Measurements from ENCODE around the gene HOXD13.

HOXD13 gene

DNA sequence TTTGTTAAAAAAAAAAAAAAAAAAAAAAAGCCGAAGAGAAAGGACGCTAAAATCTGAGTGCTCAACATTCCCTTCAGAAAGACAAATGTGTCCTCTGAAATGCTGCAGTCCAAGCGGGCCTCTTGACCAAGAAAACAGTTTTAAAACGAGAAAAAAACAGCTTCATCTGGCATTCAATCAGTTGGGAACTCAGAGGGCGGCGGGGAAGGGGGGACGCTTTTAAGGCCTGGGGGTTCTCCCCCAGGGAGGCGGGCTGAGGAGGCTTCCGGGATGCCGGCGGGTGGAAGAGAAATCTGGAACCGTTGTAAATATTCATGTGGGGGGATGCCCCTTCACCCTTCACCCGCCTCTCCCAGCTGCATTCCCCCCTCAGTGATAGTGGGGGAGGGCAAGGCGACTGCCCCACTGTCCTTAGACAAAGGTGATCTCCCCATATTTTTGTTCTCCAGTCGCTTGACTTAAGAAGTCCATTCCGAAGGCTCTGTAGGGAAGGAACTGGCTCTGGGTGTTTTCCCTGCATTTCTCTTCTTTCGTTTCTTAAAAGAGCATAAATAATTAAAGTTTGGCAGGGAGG lies 11.3 kb downstream of the HOXD13 start:
- H2AFZ ChIP-seq (ENCODE audit: low read depth, low read length, severe bottlenecking), result no peak overlapping the region
- H3K9me2 ChIP-seq (replicated peaks; ENCODE audit: insufficient read depth, low read length), result no peaks in the 10 kb centered on the region
- TF ChIP-seq EZH2phosphoT487 (conservative IDR thresholded peaks at IDR 0.05; ENCODE audit: low read length), result no peak
- TF ChIP-seq, protein P1, sequence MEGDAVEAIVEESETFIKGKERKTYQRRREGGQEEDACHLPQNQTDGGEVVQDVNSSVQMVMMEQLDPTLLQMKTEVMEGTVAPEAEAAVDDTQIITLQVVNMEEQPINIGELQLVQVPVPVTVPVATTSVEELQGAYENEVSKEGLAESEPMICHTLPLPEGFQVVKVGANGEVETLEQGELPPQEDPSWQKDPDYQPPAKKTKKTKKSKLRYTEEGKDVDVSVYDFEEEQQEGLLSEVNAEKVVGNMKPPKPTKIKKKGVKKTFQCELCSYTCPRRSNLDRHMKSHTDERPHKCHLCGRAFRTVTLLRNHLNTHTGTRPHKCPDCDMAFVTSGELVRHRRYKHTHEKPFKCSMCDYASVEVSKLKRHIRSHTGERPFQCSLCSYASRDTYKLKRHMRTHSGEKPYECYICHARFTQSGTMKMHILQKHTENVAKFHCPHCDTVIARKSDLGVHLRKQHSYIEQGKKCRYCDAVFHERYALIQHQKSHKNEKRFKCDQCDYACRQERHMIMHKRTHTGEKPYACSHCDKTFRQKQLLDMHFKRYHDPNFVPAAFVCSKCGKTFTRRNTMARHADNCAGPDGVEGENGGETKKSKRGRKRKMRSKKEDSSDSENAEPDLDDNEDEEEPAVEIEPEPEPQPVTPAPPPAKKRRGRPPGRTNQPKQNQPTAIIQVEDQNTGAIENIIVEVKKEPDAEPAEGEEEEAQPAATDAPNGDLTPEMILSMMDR (IDR thresholded peaks at IDR 0.05; ENCODE audit: insufficient read depth, low read length, poor library complexity, severe bottlenecking), result no peak
- no peaks in the 10 kb centered on the region for H3F3A ChIP-seq (ENCODE audit: insufficient read depth)
- H3K4me3 ChIP-seq (ENCODE audit: insufficient read depth, low read length, poor library complexity, severe bottlenecking), result no peak overlapping the region
- no peaks in the 10 kb centered on the region for H4K20me1 ChIP-seq (ENCODE audit: low read depth, low read length)
- no peaks in the 10 kb centered on the region for H3K36me3 ChIP-seq (ENCODE audit: low read length)
- H3K27me3 ChIP-seq (ENCODE audit: low read length), result no peaks in the 10 kb centered on the region
- no peaks in the 10 kb centered on the region for H3K79me2 ChIP-seq (ENCODE audit: insufficient read depth, low read length)
- H3K4me2 ChIP-seq (ENCODE audit: low read depth, low read length, poor library complexity, severe bottlenecking), result no peak overlapping the region
- H3K9me3 ChIP-seq (ENCODE audit: insufficient read depth, low read length), result no peaks in the 10 kb centered on the region
- no peak overlapping the region for H3K9ac ChIP-seq (ENCODE audit: low read length)
- no peak overlapping the region for H3K27ac ChIP-seq (ENCODE audit: low read depth, low read length)

DNA sequence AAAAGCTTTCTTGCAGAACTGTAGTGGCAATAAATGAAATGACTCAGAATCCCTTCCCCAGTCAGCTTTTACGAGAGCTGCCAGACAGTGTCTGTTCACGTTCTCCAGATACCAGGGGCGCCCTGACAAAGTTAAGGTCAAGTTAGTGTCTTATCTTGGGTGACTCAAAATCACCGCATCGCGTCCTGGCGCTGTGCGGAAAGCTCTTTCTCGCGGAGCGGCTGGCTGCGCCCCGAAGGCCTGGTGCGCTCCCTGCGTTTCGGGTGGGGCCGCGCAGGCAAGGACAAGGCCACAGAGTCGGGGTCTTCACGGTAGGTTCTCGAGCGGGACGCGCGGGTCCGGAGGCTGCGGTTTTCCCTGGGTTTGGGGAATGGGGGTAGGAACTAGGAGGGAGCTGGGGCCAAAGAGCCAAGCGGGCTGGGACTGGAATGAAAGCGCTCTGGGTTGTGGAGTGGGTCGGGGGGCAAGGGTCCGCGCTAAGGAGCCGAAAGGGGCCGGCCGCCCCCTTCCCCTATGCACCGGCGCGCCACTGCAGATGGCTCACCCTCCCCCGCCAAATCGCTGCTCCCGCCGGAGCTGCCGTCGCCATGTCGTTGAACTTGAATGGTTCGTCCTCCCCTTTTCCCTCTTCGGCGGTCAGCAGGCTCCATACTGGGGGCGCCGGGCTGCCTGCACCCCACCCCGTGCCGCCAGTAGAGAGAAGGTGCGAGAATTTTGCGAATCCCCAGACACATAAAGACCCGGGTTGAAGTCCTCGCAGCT lies 12.0 kb downstream of the HOXD13 start:
- Histone ChIP-seq H3K4me3 (ENCODE audit: insufficient read depth, low read length, poor library complexity, severe bottlenecking) (no peak overlapping the region), H3K36me3 (ENCODE audit: low read length) (no peaks in the 10 kb centered on the region), H3K27ac (ENCODE audit: low read depth, low read length) (no peak overlapping the region), H2AFZ (ENCODE audit: low read depth, low read length, severe bottlenecking) (no peak overlapping the region), H3K9ac (ENCODE audit: low read length) (no peak overlapping the region), H3K79me2 (ENCODE audit: insufficient read depth, low read length) (no peaks in the 10 kb centered on the region), H3F3A (ENCODE audit: insufficient read depth) (no peaks in the 10 kb centered on the region), H3K9me3 (ENCODE audit: insufficient read depth, low read length) (no peaks in the 10 kb centered on the region), H3K27me3 (ENCODE audit: low read length) (no peaks in the 10 kb centered on the region), H4K20me1 (ENCODE audit: low read depth, low read length) (no peaks in the 10 kb centered on the region), H3K9me2 (replicated peaks; ENCODE audit: insufficient read depth, low read length) (no peaks in the 10 kb centered on the region), H3K4me2 (ENCODE audit: low read depth, low read length, poor library complexity, severe bottlenecking) (no peak overlapping the region)
- TF ChIP-seq, protein P1 (IDR thresholded peaks at IDR 0.05; ENCODE audit: insufficient read depth, low read length, poor library complexity, severe bottlenecking), result no peak
- no peak for TF ChIP-seq EZH2phosphoT487 (conservative IDR thresholded peaks at IDR 0.05; ENCODE audit: low read length)

DNA sequence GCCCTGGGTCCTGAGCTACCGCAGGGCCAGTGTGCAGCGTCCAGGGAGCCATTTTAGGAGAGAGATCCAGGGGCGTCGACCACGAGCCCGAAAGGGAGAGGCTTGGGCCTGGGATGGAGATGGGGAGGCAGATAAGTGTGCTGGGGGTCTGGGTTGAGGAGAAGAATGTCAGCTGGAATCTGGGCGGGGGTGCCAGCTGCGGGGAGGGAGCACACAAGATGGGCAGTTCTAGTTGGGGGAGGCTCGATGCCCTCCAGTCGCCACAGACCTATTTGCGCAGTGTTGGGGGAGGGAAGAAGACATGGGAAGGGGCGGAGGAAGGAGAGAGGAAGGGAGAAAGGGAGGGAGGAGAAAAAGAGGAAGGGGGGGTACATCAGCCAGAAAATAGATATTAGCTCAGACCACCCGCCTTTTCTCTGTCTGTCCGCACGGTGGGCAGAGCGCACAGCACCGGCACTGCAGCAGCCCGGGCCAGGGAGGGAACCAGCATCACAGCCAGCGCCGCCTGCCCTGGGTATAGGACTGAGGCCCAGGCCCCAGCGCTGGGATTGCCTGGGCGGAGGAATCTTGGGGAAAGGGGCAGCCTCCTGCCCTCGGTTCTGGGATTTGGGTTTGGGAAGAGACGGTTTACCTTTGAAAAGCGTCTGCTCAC lies 12.7 kb downstream of the HOXD13 start:
- Histone ChIP-seq H3K36me3 (ENCODE audit: low read length) (no peaks in the 10 kb centered on the region), H2AFZ (ENCODE audit: low read depth, low read length, severe bottlenecking) (no peak overlapping the region), H3K9me2 (replicated peaks; ENCODE audit: insufficient read depth, low read length) (no peaks in the 10 kb centered on the region), H3K9ac (ENCODE audit: low read length) (no peak overlapping the region), H3F3A (ENCODE audit: insufficient read depth) (no peaks in the 10 kb centered on the region), H3K9me3 (ENCODE audit: insufficient read depth, low read length) (no peaks in the 10 kb centered on the region), H3K27ac (ENCODE audit: low read depth, low read length) (no peak overlapping the region), H4K20me1 (ENCODE audit: low read depth, low read length) (no peaks in the 10 kb centered on the region), H3K27me3 (ENCODE audit: low read length) (no peaks in the 10 kb centered on the region), H3K4me3 (ENCODE audit: insufficient read depth, low read length, poor library complexity, severe bottlenecking) (no peak overlapping the region), H3K4me2 (ENCODE audit: low read depth, low read length, poor library complexity, severe bottlenecking) (no peak overlapping the region), H3K79me2 (ENCODE audit: insufficient read depth, low read length) (no peaks in the 10 kb centered on the region)
- TF ChIP-seq, protein P1 (IDR thresholded peaks at IDR 0.05; ENCODE audit: insufficient read depth, low read length, poor library complexity, severe bottlenecking), result no peak
- TF ChIP-seq EZH2phosphoT487 (conservative IDR thresholded peaks at IDR 0.05; ENCODE audit: low read length), result no peak
